VCaP (cell line): ENCODE data around the gene COG5.

Source experiments
- H3K27ac ChIP-seq: fragments of 450-650 bp; 2 replicates; pipeline ENCODE4 v1.5.1; 2017
- CTCF ChIP-seq: fragments of 450-650 bp; conservative IDR thresholded peaks from 2 replicates; pipeline ENCODE4 v1.5.1; 2017; ENCODE audit warnings: mild to moderate bottlenecking, moderate library complexity

The COG5 gene

GRCh38 chr7:107486041-107486440 is 77.7 kb downstream of the COG5 start:
- no peak overlapping the region for H3K27ac ChIP-seq
- TF ChIP-seq CTCF, result no peak

GRCh38 chr7:107482571-107482970 is 81.1 kb downstream of the COG5 start:
- TF ChIP-seq CTCF, result no peak
- no peak overlapping the region for H3K27ac ChIP-seq

- TF ChIP-seq CTCF, result no peak
- H3K27ac ChIP-seq, result no peak overlapping the region
Observed at GRCh38 chr7:107480932-107481331, 82.8 kb downstream of the COG5 start.

- TF ChIP-seq CTCF, result no peak
- peak overlapping the region; percentile 14; the same call in 1 of the 2 replicates for H3K27ac ChIP-seq
Observed at GRCh38 chr7:107479303-107479702, 84.4 kb downstream of the COG5 start.

- TF ChIP-seq CTCF, result no peak
- H3K27ac ChIP-seq, result no peak overlapping the region
Observed at GRCh38 chr7:107474104-107474521, 89.6 kb downstream of the COG5 start.

- peak overlapping the region; percentile 11; the same call in 1 of the 2 replicates for H3K27ac ChIP-seq
Observed at GRCh38 chr7:107472116-107472515, 91.6 kb downstream of the COG5 start.

GRCh38 chr7:107471292-107472070 is 92.2 kb downstream of the COG5 start:
- no peak for TF ChIP-seq CTCF
- H3K27ac ChIP-seq, result peak overlapping the region; percentile 11; the same call in 1 of the 2 replicates

More at GRCh38 chr7:107472116-107472515, 91.6 kb downstream of the COG5 start:
- no peak for TF ChIP-seq CTCF
